HPDE6-E6E7 (cell line): ENCODE data around the gene ABCG4.
"Not testable (repeated sequence)": the region's sequence is repeated elsewhere in the genome, so short reads cannot be mapped to it uniquely, and the experiment has no call there.

Experiments used
- DNase-seq: peaks from one replicate; pipeline ENCODE4 v3.0.0; 2011; ENCODE audit warnings: missing footprints; ENCODE audit errors: extremely low spot score

Gene ABCG4

DNA sequence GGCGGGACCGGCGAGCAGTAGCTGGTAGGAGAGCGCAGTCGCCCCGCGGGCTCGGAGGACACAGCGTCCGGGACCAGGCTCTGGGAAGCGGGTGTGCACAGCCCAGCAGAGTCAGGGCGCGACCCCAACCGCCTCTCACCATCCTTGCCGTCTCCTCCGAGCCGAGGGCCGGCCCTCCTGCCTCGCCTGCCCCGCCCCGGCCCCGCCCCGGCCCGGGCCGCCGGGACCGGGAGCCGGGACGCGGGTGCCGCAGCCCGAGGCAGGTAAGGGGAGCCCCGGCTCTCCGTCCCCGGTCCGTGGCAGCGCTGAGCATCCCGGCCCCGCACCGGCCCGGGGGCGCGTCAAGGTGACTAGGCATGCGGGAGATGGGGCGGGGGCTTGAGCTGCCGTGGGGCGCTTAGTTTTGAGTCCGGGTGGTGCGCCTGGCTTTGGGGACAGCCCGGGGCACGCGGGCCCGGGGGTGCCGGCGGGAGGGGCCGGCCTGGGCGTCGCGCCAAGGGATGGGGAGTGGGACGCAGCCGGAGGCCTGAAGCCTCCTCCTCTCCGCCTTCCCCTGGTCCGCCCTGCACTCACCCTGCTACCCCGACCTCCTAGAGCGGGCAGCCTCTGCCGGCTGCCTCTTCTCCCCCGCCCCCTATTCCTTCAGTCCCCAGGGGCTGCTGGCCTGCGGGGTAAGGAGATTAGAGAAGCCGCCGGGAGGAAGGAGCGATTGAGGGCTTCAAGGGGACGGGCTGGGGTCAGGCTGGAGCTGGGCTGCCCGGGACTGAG is at the start of gene ABCG4:
ABCG4 (plus strand) TSS at position 35 of the 768 bp plus-strand sequence. CDS start 914 bp downstream, outside the sequence.
- DNase-seq, result no peak

DNA sequence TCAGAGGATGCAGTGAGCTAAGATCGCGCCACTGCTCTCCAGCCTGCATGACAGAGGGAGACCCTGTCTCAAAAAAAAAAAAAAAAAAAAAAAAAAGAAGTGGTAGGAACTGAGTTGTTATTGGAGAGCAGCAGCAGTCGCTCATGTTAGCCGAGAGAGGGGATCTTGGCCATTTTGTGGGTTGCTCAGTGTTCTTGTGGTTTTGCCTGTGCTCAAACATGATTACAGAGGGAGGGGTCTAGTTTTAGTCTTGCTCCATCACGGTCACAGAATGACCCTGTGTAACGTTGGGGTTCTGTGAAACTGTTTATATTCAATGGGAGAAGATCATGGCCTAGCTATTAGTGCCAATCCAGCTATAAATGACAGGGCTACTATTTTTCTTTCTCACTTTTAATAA is 49.1 kb upstream of the ABCG4 start:
- no peak for DNase-seq

DNA sequence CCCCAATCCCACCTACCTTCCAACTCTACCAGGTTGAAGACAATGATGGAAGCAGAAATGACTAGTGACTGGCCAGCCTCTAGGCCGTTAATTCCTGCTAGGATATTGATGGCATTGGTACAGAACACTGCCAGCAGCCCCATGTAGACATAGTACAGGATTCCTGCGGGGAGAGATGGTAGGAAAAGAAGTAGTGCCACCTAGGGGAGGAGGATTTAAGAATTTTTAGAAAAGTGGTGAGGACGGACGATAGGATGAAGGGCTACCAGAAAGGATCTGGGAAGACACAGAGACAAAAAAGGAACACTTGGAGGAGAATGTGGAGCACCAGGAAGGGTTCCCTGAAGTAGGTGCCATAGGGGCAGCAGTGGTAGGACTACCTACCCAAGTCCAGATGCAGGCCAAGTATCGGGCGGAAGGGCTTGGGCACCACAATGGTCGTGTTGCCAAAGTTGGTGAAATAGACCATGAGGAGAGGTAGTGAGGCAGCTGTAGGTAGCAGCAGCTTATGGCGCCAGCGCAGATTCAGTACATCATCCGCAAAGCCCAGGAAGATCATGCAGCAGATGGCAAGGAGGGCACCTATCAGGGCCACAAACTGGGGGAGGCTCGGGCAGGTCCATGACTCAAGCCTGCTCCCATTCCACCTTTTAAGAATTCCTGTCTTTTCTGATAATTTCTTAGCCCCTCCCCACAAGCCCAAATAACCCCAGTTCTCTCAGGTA is 48.4 kb upstream of the ABCG4 start:
- DNase-seq, result no peak

DNA sequence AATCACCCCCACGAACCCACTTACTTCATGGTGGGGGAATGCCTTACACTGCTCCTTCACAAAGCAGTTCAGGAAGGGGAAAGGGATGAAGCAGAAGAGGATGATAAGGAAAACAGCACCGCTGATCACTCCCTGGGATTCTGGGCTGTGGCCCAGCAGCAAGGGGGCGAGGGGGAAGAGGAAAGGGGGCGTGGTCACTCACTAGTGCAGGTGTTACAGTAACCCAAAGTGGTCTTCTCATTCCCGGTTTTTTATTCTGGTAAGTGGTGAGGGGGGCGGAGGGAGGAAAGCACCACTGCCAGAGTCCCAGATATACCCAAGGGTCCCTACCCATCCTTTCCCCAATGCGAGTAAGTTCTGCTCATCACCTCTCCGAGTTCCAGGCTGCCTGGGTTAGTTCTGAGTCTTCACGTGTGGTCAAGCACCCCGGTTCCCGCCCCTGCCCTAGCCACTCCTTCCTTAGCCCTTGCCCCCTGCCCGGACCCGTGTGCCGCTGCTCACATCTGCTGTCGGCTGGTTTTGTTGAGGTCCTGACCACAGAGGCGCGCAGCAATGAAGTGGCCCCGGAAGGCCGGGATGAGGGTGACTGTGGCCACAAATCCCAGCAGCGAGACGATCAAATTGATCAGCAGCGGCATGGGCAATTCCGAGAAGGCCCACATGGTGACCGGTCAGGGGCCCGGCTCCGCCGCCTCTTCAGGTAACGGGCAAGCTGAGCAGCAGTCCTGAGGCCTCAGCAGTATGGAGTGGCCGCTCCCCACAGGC is 47.7 kb upstream of the ABCG4 start:
- no peak for DNase-seq

DNA sequence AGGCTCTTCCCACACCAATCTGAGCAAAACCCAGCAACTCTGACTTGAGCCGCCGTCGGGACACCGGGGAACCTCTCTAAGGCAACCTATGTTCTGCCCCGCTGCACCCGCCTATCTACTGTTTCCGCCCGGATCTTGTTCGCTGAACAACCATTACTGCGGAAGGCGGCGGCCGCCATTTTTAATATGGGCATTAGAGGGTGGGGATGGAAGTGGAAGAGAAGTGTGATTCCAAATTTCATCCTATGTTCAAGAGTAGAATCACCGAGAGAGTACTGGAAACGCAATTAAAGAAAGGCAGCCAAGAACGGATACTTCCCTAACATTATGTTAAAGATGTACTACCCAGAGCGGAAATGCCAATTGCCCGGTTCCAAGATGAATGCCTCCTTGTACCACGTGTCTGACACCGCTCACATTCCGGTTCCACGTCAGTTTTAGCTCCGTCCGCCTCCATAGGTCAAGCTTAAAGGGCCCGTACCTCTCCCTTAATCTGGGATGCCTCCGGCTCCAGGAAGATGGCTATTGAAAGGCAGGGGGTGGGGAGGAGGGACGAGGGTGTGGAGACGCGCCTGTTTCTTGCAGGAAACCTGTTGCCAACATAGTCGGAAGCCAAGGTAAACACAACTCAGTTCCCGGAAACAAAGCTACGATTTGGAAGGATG is 47.0 kb upstream of the ABCG4 start, which contains the start of gene DPAGT1:
DPAGT1 (minus strand) TSS at position 95 of the 665 bp plus-strand sequence. CDS start 198 bp downstream, outside the sequence.
- peak; percentile 88 for DNase-seq

DNA sequence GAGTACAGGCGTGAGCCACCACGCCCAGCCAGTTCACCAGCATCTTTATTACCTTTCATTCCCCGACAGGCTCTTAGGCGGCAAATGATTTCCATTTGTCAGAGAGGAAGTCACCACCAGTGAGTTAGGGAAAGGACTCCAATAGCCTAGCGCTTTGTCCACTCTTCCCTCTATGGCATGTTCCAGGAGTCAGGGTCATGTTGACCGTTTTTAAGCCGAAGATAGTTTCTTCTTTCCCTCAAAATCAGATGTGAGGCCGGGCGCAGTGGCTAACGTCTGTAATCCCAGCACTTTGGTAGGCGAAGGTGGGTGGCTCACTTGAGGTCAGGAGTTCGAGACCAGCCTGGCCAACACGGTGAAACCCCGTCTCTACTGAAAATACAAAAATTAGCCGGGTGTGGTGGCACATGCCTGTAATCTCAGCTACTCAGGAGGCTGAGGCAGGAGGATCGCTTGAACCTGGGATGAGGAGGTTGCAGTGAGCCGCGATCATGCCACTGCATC is 45.6 kb upstream of the ABCG4 start:
- DNase-seq, result not testable (repeated sequence)

DNA sequence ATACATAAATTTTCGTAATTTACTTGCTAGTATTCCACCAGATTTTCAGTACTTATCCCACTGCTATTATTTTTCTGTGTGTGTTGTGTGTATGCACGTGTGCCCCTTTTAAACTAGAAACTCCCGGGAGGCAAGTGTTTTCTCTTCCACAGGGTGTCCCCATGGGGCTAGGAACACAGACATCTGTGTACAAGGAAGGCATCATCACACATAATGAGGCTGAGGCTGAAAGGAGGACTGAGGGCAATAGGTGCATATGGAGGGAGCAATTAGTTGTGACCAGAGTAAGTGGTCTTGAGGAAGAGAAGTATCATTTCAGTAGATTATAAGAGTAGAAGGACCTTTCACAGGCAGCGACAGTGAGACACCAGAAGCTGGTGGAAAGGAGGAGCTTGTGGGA is 45.1 kb upstream of the ABCG4 start:
- no peak for DNase-seq

DNA sequence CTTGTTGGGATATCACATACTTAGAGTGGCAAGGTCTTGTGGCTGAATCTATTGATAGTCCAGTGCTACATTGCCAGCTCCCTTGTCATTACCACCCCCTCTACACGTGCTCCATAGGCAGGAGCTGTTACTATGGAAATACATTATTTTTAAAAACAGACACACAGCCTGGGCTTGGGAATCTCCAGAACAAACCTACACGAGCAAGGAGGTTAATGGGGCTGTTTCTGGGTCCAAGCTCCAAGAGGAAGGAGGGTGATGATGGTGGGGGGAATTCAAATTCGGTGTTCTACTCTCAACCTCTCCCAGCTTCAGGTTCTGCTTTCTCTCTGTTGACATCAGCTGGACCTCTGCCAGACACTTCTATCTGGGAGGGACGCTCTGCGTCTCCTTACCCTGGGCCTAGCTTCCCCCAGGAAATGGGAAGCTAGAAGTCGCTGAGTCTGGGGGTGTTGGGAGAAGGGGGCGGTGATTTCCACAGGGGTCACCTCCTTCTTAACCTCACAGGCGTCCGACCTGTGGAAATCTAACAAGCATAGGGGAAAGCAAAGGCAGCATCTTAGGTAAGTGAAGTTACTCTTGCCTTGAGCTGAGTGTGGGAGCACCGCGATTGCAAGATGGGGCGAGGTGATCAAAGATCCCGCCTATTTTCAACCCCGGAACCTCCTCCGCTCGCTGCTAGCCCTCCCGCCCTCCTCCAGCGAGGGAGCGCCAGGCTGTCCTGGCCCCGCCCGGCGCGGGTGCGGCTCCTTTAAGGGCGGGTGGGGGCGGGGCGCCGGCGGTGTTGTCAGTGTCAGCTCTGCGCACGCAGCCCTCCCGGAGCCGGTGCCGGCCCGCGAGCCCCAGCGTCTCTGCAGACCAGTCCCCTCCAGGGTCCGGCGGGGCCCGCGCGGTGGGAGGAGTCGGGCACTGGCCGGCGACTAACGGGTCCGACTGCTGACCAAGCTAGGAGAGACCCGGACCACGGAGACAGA is 42.0 kb upstream of the ABCG4 start, which contains the start of gene C2CD2L:
C2CD2L (plus strand) TSS at position 781 of the 974 bp plus-strand sequence. CDS start 398 bp downstream, outside the sequence.
- peak; percentile 93 for DNase-seq

DNA sequence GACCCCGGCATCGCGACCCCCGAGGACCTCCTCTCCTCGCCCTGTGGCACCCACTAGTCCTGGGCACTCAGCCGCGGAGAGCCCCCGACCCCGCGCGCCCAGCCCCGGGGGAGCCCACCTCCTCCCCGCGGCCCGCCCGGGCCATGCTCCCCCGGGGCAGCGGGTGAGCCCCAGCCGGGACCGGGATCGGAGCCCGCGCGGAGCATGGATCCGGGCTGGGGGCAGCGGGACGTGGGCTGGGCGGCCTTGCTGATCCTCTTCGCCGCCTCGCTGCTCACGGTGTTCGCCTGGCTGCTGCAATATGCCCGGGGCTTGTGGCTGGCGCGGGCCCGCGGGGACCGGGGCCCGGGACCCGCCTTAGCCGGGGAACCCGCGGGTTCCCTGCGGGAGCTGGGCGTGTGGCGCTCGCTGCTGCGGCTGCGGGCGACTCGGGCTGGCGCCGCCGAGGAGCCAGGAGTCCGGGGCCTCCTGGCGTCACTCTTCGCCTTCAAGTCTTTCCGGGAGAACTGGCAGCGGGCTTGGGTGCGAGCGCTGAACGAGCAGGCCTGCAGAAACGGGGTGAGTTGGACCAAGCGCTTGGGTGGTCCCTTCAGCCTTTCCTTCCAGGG is 41.2 kb upstream of the ABCG4 start:
- no peak for DNase-seq

DNA sequence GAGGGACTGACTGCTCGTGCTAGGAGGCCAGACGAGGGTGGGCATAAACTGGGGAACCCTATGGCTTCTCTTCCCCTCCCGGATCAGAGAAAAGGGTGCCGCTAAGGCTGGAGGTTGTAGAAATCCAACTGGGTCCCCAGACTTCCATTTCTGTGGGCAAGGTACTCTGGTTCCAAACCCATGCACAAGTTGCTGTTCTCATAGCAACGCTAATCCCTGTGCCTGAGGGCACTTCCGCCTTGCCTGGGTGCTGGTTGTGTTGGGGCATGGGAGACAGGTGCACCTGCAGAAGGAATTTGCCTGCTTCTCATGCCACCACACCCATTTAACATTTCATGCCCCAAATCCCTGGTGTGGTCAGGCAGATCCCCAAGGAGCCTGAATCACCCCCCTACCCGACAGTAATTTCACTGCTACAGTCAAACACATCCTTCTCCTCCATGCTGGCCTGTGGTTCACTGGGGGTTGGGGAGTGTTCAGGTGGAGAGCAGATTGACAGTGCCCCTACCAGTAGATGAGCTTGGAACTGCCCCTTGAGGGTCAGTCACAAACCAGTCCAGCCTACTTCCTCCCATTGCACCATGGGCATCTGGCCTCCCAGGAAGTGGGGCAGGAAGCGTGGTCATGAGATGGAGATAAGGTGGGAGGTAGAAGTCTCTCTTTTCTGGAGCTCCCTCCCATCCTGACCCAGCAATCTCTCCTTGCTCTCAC is 40.6 kb upstream of the ABCG4 start:
- peak; percentile 77 for DNase-seq

DNA sequence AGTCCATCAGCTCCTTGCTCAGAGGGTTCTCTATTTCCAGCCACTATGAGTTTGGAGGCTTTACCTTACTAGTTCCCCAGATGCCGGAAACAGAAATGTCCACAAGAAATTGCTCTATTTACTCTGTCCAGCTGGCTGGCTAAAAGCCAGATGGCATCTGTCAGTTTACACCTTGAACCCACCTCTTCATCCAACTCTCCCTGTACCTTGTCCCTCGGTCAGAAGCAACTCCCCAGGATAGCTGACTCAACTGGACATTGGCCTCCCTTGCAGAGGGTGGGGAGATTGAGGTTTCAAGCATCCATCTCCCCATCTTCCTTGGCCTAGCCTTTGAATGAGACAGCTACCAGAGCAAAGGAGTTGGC is 40.0 kb upstream of the ABCG4 start:
- DNase-seq, result no peak

DNA sequence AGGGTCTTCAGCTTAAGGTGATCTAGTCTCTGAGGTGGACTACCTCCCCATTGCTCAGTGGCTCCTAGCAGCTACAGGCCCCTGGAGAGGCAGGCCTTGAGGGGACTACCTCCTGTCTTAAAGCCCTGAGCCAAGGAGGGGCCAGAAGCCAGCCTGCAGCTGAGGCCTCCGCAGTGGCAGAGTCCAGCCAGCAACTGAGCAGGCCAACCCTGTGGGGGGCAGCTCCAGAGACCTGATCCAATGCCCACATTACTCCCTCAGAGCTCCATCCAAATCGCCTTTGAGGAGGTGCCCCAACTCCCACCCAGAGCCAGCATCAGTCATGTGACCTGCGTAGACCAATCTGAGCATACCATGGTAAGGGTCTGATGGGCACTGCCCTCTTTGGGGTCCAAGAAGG is 39.0 kb upstream of the ABCG4 start:
- no peak for DNase-seq

DNA sequence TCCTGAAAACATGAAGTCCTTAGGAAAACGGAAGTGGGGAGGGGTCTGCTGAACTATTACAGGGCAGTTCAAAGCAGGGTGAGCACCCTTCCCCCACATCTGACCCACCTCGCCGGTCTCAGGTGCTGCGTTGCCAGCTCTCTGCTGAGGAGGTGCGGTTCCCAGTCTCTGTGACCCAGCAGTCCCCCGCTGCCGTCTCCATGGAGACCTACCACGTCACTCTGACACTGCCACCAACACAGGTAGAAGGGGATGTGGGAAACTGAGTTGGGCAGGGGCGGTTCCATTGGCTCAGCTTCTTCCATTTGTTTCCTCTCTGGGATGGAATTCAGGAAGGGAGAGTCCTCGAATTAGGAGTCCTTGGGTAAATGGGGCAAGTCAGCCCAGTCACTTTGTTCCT is 38.4 kb upstream of the ABCG4 start:
- no peak for DNase-seq

DNA sequence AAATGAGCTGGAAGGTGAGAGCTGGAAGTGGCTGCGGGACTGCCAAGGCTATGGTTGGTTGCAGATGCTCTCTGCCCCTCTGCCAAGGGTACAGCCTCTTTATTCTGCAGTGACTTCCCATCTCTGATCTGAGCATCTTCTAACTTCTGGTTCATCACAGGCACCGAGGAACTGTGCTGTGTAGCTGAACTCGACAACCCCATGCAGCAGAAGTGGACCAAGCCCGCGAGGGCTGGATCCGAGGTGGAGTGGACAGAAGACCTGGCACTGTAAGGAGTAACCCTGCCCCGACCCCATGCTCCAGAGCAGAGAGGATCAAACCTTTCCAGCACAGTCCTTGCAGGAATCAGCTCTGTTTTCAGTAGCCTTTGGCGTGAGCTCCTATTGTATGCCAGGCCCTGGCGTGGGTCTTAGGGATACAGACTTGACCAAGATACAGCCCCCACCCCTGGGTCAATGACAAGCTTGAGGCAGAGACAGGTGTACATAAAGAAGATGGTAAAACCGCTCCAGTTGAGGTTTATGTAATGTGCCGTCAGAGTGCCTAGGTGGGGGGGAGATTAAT is 37.4 kb upstream of the ABCG4 start:
- no peak for DNase-seq

DNA sequence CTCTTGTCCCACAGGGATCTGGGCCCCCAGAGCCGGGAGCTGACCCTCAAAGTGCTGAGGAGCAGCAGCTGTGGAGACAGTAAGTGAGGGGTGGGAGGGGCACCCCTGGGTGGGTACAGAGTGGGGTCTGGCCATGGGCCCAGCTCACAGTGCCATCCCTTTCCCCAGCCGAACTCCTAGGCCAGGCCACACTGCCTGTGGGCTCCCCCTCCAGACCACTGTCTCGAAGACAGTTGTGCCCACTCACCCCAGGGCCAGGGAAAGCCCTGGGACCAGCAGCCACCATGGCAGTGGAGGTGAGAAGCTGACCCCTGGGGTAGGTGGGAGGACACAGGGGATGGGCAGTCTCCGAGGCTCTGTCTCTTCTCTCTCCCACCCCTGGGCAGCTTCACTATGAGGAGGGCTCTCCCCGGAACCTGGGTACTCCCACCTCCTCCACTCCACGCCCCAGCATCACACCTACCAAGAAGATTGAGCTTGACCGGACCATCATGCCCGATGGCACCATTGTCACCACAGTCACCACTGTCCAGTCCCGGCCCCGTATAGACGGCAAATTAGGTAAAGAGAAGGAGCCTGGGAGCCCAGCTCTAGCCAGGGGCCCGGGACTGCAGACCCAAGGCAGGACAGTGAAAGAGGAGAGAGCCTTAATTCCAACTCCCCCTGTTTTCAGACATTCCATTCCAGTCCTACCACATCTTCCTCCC is 36.4 kb upstream of the ABCG4 start:
- DNase-seq, result no peak

DNA sequence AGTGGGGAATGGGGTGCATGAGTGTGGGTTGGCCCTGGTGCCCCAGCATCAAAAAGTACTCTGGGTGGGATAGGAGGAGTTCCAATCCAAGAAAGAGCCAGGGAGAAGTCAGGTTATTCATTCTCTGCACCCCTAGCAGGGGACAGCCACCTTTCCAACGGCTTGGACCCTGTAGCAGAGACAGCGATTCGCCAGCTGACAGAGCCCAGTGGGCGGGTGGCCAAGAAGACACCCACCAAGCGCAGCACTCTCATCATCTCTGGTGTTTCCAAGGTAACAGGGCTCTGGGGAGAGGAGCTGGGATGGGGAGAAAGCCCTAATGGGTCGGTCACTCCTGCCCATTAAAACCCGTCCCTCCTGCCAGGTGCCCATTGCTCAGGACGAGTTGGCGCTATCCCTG is 35.1 kb upstream of the ABCG4 start:
- no peak for DNase-seq

DNA sequence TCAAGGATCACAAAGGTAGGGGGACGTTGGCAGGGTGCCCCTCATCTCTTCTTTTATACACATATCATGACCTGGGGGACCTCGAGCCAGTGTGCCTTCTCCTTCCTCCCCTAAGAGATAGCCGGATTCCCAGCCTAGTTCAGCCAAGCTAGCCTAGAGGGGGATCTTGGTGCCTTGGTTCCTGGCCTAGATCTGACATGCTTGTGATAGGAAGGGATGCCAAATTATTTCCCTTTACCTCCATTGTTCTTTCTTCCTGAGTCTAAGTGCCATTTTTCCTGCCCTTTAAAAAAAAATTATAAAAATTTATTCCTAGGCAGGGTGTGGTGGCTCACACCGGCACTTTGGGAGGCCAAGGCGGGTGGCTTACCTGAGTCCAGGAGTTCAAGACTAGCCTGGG is 34.5 kb upstream of the ABCG4 start:
- DNase-seq, result no peak
